ENCODE data around the gene NIPA2.

Gene NIPA2

DNA sequence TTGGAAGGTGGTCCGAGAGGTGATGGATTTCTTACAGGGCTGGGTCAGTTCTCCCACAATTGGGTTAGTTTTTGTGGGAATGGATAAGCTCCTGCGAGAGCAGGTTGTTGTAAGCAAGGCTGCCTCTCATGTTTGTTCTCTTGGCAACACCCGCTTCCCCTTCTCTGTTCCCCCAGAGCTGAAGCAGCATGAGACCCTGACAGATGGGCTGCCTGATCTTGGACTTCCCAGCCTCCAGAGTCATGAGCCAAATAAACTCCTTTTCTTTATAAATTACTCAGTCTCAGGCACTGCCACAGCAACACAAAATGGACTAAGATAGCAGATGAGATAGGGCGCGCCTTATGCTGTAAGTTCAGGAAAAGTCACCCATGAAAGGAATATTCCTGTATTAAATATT, 38.7 kb downstream of the NIPA2 start:
- no peak for DNase-seq (ENCODE audit: low read depth in 1 of 2, low spot score in 1 of 2)

DNA sequence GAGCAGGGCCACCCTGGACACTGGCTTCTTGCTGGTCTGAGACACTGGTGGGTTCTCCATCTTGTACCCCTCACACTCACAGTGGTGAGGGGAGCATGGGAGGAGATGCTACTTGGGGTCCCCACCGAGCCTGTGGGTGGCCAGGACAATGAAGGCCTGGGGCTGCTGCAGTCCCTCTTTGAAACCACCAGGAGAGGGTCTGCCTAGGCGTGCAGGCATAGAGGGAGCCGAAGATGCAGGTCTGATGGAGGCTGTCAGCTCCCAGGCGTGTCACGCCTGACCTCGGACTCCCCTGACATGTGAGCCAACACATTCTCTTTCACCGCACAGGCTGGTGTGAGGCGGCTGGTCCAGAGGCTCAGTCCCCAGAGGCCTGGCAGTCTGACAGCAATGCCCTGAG, 39.1 kb downstream of the NIPA2 start:
- no peak for DNase-seq (ENCODE audit: low read depth in 1 of 2, low spot score in 1 of 2)

DNA sequence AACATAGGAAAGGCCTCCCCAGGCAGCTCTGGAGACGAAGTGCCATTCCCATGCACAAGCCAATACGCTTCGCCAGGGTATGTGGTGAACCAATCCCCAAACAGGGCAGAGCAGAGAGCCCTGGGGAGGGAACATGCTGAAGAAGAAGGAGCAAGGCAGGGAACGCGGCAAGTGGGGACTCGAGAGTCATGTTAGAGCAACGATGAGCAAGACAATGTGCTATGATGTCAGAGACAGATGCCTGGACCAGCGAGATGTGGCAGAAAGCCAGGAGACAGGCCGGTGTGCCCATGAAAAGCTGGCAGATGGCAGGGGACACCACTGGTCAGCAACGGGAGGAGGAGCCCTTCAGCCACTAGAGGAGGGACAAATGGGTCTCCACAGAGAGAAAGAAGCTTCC, 39.6 kb downstream of the NIPA2 start:
- no peak for DNase-seq (ENCODE audit: low read depth in 1 of 2, low spot score in 1 of 2)

DNA sequence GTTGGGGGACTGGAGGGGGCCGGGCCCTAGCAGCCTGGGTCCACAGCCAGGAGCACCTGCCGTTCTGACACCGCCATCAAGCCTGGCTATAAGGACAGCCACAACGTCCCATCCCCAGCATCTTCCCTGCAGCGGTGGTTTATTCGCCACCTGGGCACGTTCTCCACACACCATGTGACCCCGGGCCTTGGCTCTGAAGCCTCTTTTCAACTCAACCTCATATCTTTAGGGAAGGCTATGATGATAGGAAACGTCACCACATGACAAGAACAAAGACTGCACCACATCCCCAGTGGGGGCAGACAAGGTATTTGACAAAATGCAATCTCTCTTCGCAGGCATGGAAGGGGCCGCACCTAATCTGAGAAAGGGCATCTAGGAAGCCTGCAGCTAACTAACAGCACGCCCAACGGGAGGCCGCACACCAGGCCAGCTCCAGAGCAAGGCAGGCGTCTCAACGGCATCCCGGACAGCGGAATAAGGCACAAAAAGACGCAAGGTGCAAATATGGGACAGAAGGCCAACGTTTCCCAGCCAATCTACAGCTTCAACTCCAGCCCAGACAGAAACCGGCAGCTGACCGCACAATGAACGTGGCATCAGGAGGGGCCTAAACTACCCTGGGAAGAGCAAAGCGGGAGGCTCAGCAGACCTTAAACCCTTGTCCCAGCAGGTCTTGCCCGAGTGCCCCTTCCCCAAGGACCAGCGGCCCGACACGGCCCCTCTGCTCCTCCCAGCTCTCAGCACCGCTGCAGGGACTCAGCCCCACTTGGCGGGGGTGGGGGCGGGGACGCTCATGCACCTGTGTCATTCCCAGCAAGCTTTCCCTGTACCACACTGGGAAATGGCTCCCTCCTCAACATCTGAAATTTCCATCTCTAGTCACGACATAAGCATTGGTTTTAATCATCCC, 41.9 kb downstream of the NIPA2 start:
- no peak for DNase-seq (ENCODE audit: low read depth in 1 of 2, low spot score in 1 of 2)

DNA sequence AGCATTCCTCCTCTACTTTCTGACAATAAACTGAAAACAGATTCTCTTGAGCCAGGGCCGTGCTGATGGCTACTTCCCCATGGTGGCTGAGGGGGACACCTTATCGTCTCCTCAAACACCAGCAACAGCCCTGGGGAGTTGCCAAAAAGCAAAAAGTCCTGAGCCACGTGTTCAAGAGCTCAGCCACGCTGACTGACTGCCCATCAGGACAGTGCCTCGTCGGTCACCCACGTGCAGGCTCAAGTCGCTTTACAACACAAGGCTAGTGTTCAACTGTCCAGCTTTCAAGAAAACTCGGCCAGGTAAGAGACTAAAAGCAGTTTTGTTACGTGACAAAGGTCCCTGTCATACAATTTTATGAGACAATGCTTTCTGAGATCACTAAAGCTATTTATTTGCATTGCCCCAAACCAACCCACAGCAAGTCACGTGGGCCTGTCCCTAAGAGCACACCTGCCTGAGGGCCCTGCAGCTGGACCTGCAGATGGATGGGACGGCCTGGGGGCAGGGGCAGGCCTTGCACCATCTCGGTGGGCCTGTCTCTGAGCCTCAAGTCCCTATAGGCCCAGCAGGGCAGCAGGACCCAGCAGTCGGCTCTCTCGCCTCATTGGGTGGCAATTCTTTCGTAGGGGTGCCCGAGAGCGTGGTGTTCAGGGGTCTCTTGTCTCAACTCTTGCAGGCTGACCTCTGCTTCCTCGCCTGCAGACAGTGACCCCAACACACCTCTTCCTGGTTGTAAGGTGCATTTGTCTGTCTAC, 42.7 kb downstream of the NIPA2 start:
- DNase-seq (ENCODE audit: low read depth in 1 of 2, low spot score in 1 of 2) = no peak

DNA sequence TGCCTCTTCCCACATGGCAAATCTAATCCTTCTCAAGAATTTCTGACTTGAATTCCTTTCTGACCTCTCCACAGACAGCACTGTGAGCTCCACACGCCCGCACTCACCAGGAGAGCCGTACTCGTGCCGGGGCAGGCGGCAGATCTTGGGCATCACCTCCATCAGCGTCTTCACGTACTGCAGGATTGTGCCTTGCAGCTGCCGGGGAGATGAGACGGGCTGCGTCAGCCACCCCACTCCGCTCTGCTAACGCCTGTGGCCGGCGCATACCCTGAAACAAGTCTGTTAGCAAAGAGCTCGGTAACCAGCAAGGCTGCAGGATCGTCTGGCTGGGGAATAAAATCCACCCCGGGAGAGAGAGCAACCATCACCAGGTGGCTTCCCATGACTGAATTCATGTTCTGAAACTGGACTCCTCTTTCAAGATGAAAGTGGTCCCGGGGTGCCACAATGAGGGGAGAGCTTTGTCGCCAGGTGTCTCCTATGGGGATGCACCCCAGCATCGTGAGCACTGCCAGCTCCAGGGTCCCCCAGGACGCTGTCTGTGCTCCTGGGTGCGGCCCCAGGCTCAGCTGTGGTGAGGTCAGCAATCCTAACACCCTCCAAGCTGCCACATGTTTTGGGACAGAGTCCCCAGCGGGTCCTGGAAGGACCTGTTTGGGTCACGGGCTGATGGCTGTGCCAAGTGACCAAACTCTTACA, 43.4 kb downstream of the NIPA2 start:
- no peak for DNase-seq (ENCODE audit: low read depth in 1 of 2, low spot score in 1 of 2)

DNA sequence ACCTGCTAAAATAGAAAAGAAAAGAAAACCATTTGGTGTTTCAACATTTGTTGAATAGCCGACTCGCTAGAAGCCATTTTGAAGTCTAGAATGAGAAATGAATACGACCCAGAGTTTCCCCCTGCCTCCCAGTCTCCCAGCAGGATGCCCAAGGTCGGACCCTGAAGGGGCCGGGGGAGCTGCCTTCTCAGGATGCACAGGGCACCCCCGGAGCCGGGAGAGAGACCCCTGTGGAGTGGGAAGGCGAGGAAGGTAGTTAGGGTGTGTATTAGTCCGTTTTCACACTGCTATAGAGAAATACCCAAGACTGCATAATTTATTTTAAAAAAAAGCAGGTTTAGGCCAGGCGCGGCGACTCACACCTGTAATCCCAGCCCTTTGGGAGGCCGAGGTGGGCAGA, 44.7 kb downstream of the NIPA2 start:
- no peak for DNase-seq (ENCODE audit: low read depth in 1 of 2, low spot score in 1 of 2)

DNA sequence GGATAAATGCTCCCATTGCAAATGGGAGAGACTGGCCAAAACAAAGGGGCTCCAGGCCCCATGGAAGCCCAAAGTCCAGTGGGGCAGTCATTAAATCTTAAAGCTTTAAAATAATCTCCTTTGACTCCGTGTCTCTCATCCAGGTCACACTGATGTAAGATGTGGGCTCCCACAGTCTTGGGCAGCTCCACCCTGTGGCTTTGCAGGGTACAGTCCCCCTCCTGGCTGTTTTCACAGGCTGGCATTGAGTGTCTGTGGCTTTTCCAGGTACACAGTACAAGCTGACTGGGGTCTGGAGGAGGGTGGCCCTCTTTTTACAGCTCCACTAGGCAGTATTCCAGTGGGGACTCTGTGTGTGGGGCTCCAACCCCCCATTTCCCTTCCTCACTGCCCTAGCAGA, 45.9 kb downstream of the NIPA2 start:
- peak in 1 of 2 donors; percentile 4 for DNase-seq (ENCODE audit: low read depth in 1 of 2, low spot score in 1 of 2)

DNA sequence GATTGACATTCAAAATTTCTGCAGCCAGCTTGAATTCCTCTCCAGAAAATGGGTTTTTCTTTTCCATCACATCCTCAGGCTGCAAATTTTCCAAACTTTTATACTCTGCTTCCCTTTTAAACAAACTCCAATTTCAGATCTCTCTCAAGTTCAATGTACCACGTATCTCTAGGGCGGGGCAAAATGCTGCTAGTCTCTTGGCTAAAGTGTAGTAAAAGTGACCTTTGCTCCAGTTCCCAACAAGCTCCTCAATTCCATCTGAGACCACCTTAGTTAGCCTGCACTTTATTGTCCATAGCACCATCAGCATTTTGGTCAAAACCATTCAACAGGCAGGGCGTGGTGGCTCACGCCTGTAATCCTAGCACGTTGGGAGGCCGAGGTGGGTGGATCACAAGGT, 46.7 kb downstream of the NIPA2 start:
- no peak for DNase-seq (ENCODE audit: low read depth in 1 of 2, low spot score in 1 of 2)

DNA sequence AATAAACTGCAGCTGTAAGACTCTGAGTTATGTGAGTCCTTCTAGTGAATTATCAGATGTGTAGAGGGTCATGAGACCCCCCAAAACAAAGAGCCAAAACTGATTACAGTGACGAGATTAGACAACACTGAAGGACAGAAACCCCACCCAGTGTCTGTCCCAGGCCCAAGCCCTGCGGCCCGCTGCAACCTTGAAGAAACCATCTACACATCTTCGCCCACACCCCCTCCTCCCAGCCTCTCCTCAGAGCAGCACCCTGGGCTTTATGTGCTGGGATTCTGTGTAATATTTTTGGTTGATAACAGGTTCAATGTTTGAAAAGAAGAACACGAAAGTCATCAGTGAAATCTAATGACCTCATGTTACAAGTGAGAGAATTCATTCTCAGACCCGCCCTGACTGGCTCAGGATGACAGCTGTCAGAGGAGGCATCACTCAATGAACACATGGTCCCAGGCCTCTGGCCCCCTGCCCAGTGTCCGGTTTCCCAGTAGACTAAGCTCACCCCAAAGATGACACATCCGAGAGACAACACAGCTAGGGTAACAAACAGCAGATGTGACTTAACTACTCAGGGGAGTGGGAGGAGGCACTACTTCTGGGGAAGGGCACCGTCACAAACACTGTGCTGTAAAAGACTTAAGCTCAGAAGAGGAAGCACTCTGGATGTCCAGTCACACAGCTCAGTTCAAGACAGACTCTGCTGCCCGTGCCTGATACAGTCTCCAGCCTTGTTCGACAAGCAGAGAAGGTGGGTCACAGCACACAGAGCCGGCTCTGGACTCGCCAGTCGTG, 48.9 kb downstream of the NIPA2 start:
- no peak for DNase-seq (ENCODE audit: low read depth in 1 of 2, low spot score in 1 of 2)

DNA sequence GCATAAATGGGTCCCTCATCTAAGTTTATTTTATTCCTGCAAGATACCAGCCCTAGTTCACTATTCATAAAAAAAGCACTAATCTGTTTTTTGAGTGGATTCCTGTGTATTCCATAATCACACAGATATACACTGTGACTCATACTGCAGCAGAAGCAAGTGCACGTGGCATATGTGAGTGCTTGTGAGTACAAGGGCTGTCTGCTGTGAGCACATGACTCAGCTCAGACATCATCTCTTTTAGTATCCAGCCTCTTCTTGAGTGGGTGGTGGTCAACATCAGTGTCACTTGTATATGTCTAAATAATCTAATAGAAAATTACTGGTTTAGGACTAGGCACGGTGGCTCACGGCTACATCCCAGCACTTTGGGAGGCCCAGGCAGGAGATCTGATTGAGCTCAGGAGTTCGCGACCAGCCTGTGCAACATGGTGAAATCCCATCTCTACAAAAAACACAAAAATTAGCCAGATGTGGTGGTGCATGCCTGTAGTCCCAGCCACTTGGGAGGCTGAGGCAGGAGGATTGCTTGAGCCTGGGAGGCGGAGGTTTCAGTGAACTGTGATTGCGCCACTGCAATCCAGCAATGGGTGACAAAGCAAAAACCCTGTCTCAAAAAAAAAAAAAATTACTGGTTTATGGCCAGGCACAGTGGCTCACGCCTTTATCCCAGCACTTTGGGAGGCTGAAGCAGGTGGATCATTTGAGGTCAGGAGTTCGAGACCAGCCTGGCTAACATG, 49.8 kb downstream of the NIPA2 start:
- DNase-seq (ENCODE audit: low read depth in 1 of 2, low spot score in 1 of 2) = no peak

DNA sequence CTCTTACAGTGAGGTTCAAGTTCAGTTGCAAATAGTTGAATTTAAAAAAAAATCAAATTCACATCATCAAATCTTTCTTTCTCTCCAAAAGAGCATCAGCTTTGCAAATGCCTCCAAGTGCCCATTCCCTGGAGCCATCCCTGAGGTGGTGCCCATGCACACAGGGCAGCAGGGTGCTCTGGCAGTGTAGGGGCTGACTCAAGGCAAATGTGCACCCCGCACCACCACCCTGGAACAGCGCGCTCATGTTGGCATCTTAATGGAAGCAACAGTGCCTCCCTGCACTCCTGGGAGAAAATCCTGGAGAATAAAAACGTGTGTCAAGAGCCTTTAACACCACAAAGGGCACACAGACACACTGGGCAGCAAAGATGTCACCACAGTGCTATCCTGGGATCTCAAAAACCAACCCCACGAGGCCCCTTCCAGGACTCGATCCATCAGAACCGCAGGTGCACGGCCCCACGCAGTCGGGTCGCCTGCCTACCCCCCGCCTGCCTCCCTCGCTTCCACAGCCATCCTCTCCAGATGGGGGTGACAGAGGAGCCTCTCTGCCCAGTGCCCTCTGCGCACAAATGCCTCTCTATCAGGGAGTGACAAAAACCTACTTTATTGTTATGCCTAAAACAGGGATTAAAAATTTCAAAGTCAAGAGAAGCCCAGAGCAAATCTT, 50.8 kb downstream of the NIPA2 start:
- DNase-seq (ENCODE audit: low read depth in 1 of 2, low spot score in 1 of 2) = no peak

DNA sequence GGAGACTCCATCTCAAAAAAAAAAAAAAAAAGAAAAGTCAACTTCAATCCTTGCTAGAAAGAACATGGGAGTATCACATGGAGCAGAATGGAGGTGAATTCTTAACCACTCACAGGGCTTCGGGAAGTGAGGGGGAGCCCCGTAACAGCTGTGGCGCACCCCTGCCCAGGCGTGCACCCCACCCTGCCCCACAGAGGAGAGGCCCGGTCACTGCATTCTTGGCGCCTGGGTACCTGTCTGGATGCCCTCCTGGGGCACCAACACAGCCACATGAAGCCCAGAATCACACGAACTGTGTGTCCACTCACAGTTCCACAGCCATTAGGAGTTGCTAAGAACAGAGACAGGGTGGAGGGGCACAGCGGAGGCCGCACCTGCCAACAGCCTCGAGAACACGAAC, 51.8 kb downstream of the NIPA2 start:
- DNase-seq (ENCODE audit: low read depth in 1 of 2, low spot score in 1 of 2) = no peak

DNA sequence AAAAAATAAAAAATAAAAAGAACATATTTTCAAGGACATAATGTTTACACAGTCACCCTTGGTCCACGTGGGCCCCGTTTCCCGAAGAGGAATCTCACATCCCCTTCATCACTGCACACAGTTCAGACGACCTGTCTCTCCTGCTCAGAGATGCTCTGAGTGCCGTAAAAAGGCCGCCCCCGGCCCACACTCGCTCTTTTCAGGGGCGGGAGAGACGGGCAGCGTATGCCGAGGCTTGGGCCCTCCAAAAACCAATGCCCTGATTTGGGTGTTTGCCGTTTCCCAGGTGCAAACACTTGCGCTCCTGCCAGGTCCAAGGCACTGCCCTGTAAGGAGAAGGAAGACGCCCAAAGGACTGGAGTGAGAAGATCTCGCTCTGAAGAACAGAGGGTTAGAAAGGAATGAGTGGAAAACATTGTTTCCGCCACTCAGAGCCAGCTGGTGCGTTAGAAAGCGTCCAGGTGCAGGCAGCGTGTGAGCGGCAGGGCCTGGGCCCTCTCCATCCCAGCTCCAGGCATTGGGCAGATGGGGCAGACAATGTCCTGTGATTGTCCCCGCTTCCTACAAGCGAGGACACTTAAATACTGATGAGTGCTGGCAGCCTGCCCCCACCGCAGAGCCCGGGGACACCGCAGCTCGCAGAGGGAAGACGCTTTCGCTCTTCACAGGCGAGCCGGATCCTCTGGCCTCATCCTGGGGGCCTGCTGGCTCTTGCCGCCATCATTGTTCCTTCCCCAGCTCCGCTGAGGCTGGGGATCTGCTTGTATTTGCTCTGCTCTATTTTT, 53.2 kb downstream of the NIPA2 start:
- no peak for DNase-seq (ENCODE audit: low read depth in 1 of 2, low spot score in 1 of 2)

DNA sequence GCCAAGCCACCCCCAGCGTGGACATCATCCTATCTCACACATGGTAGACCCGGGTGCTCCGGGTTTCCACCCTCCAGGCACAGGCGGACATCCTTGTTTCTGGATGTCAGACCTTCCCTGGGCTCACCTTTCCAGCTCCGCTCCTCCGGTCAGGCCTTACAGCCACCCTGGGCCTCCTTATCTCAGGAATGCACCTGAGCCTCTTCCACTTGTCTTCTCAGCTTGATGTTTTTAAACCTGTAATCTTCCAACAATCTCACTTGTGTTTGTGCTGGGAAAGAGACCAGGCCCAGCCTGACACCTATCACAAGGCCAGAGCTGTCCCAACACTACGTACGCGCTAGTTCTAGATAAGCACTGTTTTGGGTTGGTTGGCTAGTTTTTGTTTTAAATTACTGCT, 53.9 kb downstream of the NIPA2 start:
- DNase-seq (ENCODE audit: low read depth in 1 of 2, low spot score in 1 of 2) = no peak

DNA sequence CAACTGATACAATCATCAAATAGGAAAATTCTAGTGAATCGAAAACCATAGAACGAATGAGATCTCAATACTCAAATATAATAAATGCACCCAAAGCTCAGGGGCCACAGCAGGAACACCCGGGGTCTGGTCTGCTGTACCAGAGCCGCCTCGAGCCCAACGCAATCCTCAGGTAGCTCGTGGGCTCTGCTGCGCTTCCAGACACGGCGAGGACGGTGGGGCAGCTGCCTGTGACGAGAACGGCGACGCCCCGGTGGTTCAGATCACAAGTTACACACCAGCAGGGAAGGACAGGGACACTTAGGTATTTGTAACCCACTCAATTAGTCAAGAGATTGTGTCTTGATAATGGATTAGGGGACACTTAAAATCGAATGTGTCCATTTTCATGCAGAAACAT, 54.6 kb downstream of the NIPA2 start:
- DNase-seq (ENCODE audit: low read depth in 1 of 2, low spot score in 1 of 2) = no peak

DNA sequence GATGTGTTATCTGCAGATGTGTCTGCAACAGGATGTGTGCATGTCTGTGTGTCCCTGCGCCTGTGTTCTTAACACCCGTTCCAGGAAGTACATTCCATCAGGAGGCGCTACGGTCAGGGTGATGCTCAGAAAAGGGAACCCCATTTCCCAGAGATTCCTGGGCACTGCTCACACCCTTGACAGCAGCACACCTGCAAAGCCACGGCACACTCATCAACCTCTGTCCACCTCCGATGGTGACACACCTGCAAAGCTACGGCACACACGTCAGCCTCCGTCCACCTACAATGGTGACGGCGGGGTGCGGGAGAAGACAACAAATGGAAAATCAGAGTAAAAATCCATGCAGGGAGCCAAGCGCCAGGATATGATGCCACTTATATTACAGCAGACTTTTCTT, 55.4 kb downstream of the NIPA2 start:
- no peak for DNase-seq (ENCODE audit: low read depth in 1 of 2, low spot score in 1 of 2)

DNA sequence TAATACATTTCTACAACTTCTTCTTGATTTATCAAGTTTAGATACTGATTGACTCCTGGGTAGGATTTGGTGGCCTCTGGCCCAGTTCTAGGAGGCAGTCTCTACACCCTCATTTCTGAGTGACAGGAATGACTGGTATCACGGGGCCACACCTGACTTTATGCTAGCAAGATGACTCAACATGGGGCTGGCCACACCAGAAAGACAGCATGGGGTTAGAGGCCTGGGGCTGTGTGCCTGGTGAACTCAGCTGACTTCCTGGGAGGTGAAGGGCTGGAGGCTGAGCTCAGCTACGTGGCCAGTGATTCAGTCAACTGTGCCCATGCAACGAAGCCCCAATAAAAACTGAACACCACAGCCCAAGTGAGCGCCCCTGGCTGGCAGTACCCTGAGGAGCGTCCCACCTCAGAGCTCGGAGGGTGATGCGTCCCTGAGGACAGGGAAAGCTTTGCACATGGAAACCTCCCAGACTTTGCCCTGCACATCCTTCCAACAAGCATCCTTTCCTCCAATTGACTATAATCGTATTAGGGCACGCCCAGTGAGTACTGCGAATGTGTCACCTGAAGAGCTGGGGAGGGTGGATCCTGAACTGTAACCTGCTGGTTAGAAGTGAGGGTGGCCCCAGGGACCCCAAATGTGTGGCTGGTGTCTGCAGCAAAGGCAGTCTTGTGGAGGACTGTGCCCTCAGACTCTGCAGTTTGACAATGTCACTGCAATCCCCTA, 57.2 kb downstream of the NIPA2 start:
- no peak for DNase-seq (ENCODE audit: low read depth in 1 of 2, low spot score in 1 of 2)

All from stimulated activated CD4-positive, alpha-beta T cell treated with anti-CD3 and anti-CD28 coated beads, Interleukin-15, amount 100 ng/mL, for 1 hour (primary cell).